ENCODE data around the gene JAK1.
"Not testable (repeated sequence)": the region's sequence is repeated elsewhere in the genome, so short reads cannot be mapped to it uniquely, and the experiment has no call there.

The JAK1 gene

DNA sequence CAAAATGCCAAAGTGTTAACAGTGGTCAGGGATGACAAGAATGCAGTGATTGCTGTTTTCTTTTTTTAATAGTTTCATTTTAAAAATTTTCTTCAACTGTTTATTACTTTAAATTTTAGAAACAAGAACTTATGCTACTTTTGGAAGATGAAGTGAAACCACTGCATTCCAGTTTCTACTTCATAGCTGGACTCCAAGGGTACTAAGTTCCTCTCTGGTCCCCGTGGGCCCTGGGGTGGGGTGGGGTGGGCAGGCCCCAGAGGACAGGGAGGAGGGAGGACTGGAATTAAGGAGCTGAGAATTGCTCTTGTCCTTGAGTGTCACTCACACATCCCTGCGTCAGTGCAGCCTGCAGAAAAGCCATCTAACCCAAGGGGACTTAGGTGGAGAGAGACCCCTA is 124.1 kb downstream of the JAK1 start:
- FAIRE-seq = no peak
- DNase-seq (ENCODE audit: low spot score) = no peak

GRCh38 chr1:64841330-64842065 is 124.9 kb downstream of the JAK1 start:
- no peak for DNase-seq (ENCODE audit: low spot score)
- FAIRE-seq = no peak

DNA sequence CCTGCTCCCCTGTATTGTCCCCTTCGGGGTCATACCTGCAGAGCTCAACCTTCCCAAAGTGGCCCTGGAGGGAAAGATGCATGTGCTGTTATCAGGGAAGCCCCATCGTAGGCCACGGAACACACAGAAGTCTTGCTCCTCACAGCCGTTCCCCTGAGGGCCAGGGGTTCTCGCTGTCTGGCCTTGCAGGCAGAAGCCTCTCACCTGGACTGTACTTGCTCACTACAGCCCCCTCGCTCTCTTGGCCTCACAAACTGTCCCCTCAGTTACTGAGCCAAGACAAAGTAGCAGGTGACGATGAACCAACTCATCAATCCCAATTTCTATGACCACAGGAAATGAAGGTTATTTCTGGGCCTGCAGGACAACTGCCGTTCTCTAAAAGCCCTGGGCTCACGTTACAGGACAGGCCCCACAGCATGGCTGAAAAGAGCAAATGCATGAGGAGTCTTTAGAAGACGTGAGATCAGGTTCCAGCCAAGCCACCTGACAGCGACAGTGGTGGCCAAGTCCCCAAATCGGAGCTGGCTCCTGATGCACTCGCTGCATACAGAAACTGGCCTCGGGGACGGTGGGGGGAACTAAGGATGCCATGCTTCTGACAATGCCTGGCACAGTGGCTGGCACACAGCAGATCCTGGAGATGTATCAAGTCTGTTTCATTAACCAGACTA is 126.5 kb downstream of the JAK1 start:
- DNase-seq (ENCODE audit: low spot score) = no peak
- no peak for FAIRE-seq

- DNase-seq (ENCODE audit: low spot score) (no peak), FAIRE-seq (no peak)
Observed at GRCh38 chr1:64839261-64839660, 127.1 kb downstream of the JAK1 start.

DNA sequence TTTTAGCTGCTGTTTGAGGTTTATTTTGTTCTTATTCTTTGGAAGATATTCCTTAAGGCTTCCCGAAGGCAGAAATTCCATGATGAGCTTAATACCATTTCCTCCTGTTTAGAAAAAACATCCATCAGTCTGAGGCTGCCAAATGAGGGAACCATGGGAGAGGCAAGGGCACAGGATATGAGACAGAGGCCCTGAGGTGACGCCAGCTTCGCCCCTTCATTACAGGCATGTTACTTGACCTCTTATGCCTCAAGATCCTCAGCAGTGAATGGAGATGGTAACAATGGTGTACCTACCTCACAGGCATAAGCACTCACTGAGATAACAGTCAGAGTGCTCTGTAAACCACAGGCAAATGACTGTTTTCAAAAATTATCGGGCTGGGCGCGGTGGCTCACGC is 127.9 kb downstream of the JAK1 start:
- no peak for FAIRE-seq
- no peak for DNase-seq (ENCODE audit: low spot score)

DNA sequence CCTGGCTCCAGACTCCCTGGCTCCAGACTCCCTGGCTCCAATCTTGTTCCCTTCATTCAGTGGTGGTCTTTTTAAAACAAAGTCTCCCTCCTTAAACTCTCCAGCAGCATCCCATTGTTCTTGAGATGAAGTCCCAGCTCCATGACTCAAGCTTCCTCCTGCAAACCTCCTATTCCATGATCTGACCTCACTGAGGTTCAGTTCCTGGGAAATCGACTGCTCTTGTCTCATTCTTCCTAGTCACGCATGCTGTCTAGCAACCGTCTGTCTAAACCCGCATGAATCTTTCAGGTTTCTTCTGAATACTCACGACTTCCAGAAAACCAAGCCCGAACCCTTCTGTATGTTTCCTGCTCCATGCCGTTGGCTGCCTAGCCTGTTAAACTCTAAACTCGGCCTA is 129.5 kb downstream of the JAK1 start:
- DNase-seq (ENCODE audit: low spot score) = no peak
- no peak for FAIRE-seq

DNA sequence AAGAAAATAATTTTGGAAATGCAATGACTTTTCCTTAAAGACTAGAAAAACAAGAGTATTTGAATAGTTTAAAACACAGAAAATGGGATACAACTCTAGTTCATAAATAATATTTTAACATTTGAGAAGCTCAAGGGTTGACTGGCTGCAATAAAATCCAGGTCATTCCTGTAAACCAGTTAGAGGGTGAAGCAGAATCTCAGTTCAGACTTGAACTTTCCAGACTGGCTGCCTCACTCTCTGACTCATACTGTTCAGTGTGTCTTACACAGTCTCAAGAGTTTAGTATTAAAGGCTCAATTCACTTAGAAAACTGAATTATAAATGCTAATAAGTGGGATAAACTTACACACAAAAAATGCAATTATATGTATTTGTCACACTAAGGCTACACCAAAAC is 131.6 kb downstream of the JAK1 start:
- FAIRE-seq = peak; percentile 70
- peak; percentile 20 for DNase-seq (ENCODE audit: low spot score)

GRCh38 chr1:64830030-64830651 is 136.2 kb downstream of the JAK1 start:
- FAIRE-seq (no peak), DNase-seq (ENCODE audit: low spot score) (no peak)

GRCh38 chr1:64829411-64830029 is 136.8 kb downstream of the JAK1 start:
- DNase-seq (ENCODE audit: low spot score) (no peak), FAIRE-seq (no peak)

DNA sequence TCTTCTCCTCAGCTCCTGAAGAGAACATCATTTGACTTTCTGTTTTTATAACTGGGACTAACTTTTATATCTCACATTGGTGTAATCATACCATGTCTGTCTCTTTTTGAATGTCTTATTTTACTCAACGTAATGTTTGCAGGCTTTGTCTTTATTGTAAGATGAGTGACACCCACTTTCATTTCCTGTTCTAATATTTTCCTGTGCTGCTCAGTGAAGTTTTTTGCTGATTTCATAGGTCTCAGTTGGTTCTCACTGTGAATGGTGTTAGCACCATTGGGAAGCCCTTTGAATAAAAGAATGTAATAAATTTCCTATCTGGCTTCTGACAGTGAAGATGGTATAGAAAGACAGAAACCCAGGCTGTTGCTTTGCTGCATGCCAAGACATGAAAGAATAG is 137.5 kb downstream of the JAK1 start:
- no peak for FAIRE-seq
- no peak for DNase-seq (ENCODE audit: low spot score)

DNA sequence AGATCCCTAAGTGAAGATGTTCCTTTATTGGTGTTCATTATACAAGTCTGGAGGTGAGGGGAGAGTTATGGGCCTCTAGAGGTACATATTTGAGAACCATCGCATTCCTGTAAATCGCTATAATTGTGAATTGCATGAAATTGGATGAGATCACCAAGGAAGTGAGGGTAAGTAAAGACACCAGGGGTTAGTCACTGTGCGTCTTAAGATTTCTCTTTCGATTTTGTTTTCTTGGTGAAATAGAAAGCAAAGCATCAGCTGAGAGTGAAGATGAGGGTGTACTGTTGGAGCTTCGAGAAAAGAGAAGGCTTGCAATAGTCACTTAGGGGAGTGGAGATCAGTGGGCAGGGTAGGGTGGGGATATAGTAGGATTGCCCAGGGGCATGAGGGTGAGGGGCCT is 139.4 kb downstream of the JAK1 start:
- DNase-seq (ENCODE audit: low spot score) (peak; percentile 52), FAIRE-seq (no peak)

- DNase-seq (ENCODE audit: low spot score) = peak; percentile 49
- peak; percentile 77 for FAIRE-seq
Observed at GRCh38 chr1:64823691-64824476, 142.5 kb downstream of the JAK1 start.

DNA sequence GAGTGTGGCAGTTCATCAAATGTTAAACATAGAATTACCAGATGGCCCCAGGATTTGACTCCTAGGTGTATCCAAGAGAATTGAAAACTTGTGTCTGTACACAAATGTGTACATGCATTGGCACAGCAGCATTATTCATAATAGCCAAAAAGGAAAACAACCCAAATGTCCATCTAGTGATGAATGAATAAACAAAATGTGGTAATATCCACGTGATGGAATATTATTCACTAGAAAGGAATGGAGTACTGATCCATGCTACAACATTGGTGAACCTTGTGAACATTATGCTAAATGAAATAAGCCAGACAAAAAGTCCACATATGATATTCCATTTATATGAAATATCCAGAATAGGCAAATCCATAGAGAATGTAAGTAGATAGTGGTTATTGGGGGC is 143.7 kb downstream of the JAK1 start:
- no peak for FAIRE-seq
- DNase-seq (ENCODE audit: low spot score) = no peak

GRCh38 chr1:64820572-64820971 is 145.8 kb downstream of the JAK1 start:
- not testable (repeated sequence) for DNase-seq (ENCODE audit: low spot score); FAIRE-seq

GRCh38 chr1:64817364-64817763 is 149.0 kb downstream of the JAK1 start:
- FAIRE-seq; DNase-seq (ENCODE audit: low spot score): not testable (repeated sequence)

- DNase-seq (ENCODE audit: low spot score) (no peak), FAIRE-seq (peak; percentile 62)
Observed at GRCh38 chr1:64814427-64814826, 151.9 kb downstream of the JAK1 start.

GRCh38 chr1:64811131-64811530 is 155.2 kb downstream of the JAK1 start:
- no peak for FAIRE-seq

GRCh38 chr1:64810001-64810400 is 156.3 kb downstream of the JAK1 start:
- DNase-seq (ENCODE audit: low spot score) (no peak), FAIRE-seq (no peak)

More at GRCh38 chr1:64811131-64811530, 155.2 kb downstream of the JAK1 start:
- DNase-seq (ENCODE audit: low spot score) = no peak

DNA sequence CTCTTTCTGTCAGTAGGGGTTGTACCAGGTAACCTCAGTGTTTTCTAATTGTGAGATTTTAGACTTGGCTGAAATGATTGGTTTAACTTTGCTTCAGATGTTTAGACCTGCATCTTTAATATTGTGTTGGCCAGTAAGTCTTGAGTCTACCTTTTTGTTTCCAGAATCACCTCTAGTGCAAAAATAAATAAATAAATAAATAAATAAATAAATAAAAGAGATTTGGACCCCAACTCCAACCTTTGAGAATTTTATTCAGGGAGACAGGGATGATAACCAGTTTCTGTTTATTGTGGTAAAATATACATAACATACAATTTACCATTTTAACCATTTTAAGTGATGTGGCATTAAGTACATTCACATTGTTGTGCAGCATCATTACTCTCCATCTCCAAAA is 157.0 kb downstream of the JAK1 start:
- FAIRE-seq (no peak), DNase-seq (ENCODE audit: low spot score) (no peak)

GRCh38 chr1:64801851-64802523 is 164.4 kb downstream of the JAK1 start:
- FAIRE-seq = no peak
- DNase-seq (ENCODE audit: low spot score) = no peak

DNA sequence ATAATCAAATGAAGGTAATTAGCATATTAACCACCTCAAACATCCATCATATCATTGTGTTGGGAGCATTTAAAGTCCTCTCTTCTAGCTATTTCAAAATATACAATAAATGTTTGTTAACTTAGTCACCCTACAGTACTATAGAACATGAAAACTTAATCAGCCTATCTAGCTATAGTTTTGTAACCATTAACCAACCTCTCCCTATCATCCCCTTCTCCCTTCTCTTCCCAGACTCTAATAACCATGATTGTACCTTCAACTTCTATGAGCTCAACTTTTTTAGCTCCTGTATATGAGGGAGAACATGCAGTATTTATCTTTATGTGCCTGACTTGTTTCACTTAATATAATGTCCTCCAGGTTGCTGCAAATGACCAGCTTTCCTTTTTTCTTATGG is 167.5 kb downstream of the JAK1 start:
- no peak for DNase-seq (ENCODE audit: low spot score)
- no peak for FAIRE-seq

Data from RCC 7860 (cell line).